Activated CD8-positive, alpha-beta memory T cell treated with anti-CD3 and anti-CD28 coated beads for 4 hours (primary cell): ENCODE results near the gene HEXD.
"Not testable (repeated sequence)": the region's sequence is repeated elsewhere in the genome, so short reads cannot be mapped to it uniquely, and the experiment has no call there.

Source experiments
- DNase-seq, 2 donors: peaks; one replicate each; pipeline ENCODE4 v3.0.0-alpha.2; 2020; ENCODE audit warnings: low read depth in 2 of 2

HEXD gene

GRCh38 chr17:82440469-82440981 is 22.4 kb downstream of the HEXD start:
- DNase-seq: no peak

- DNase-seq: no peak
Observed at GRCh38 chr17:82440991-82441627, 23.0 kb downstream of the HEXD start.

- DNase-seq: no peak
Observed at GRCh38 chr17:82441691-82442487, 23.7 kb downstream of the HEXD start.

GRCh38 chr17:82442643-82443464 is 24.7 kb downstream of the HEXD start:
- no peak for DNase-seq

GRCh38 chr17:82443465-82444283 is 25.5 kb downstream of the HEXD start:
- no peak for DNase-seq

GRCh38 chr17:82444284-82444893 is 26.2 kb downstream of the HEXD start:
- no peak for DNase-seq

- no peak for DNase-seq
Observed at GRCh38 chr17:82444941-82445521, 26.9 kb downstream of the HEXD start.

- DNase-seq: no peak
Observed at GRCh38 chr17:82445542-82445941, 27.4 kb downstream of the HEXD start.

GRCh38 chr17:82446124-82446523 is 28.0 kb downstream of the HEXD start:
- no peak for DNase-seq

- DNase-seq: no peak
Observed at GRCh38 chr17:82446649-82447048, 28.5 kb downstream of the HEXD start.

- no peak for DNase-seq
Observed at GRCh38 chr17:82447876-82448275, 29.7 kb downstream of the HEXD start.

- DNase-seq: peak in 1 of 2 donors; percentile 58
Observed at GRCh38 chr17:82449131-82449882, 31.2 kb downstream of the HEXD start.

GRCh38 chr17:82449883-82450356 is 31.8 kb downstream of the HEXD start:
- DNase-seq: peak in 1 of 2 donors; percentile 9

GRCh38 chr17:82450357-82451106 is 32.4 kb downstream of the HEXD start, which contains the start of gene CYBC1:
Gene CYBC1, minus strand, starts transcription at chr17:82450752. Its CDS starts 1,498 bp downstream, at chr17:82449254.
- peak; percentile 88 for DNase-seq

- DNase-seq: no peak
Observed at GRCh38 chr17:82452162-82452561, 34.0 kb downstream of the HEXD start.

- DNase-seq: not testable (repeated sequence)
Observed at GRCh38 chr17:82453151-82453550, 35.0 kb downstream of the HEXD start.

GRCh38 chr17:82453706-82454105 is 35.6 kb downstream of the HEXD start:
- DNase-seq: not testable (repeated sequence)

- DNase-seq: no peak
Observed at GRCh38 chr17:82457073-82457928, 39.2 kb downstream of the HEXD start.
